DOHH2 (cell line): ENCODE results near the gene ASAP2.

Source experiments
- EZH2phosphoT487 ChIP-seq: fragments of 200-600 bp; sonication (generic); IDR thresholded peaks from 2 replicates; pipeline ENCODE4 v1.6.1; 2017; ENCODE audit warnings: borderline replicate concordance, mild to moderate bottlenecking, antibody characterized with exemption, low read length, moderate library complexity, mixed read lengths
- TF ChIP-seq, protein P1 (sequence below): fragments of 200-600 bp; sonication (generic); IDR thresholded peaks from one replicate; pipeline ENCODE4 v1.5.1; 2014; ENCODE audit warnings: antibody characterized with exemption, mild to moderate bottlenecking, low read depth, low read length; ENCODE audit not compliant: poor library complexity, severe bottlenecking

DNA sequence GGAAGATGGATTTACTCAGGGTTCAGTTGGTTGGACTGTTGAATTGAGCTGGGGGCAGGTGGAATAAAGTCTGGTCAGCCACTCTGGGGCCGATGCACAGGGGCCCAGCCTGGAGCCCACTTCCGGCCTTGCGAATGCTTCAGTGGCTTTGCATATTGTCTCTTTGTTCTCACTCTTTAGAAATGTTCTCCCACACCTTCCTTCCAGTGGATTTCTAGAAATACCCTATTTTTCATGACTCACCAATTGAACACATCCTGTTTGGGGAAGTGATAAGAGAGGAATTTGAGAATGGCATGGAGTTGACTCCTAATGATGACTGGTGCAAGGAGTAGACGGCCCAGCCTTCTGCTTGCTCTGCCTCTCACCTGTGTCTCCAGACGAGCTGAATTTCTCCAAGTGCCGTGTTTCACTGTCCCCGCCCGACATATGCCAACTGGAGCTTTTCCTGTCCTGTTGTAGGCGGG is 28.1 kb downstream of the ASAP2 start:
- TF ChIP-seq, protein P1, sequence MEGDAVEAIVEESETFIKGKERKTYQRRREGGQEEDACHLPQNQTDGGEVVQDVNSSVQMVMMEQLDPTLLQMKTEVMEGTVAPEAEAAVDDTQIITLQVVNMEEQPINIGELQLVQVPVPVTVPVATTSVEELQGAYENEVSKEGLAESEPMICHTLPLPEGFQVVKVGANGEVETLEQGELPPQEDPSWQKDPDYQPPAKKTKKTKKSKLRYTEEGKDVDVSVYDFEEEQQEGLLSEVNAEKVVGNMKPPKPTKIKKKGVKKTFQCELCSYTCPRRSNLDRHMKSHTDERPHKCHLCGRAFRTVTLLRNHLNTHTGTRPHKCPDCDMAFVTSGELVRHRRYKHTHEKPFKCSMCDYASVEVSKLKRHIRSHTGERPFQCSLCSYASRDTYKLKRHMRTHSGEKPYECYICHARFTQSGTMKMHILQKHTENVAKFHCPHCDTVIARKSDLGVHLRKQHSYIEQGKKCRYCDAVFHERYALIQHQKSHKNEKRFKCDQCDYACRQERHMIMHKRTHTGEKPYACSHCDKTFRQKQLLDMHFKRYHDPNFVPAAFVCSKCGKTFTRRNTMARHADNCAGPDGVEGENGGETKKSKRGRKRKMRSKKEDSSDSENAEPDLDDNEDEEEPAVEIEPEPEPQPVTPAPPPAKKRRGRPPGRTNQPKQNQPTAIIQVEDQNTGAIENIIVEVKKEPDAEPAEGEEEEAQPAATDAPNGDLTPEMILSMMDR = no peak
- no peak for TF ChIP-seq EZH2phosphoT487
